Stimulated activated CD4-positive, alpha-beta T cell treated with anti-CD3 and anti-CD28 coated beads, TNF-alpha, amount 100 ng/mL, for 4 hours (primary cell): Measurements from ENCODE around the gene PTPRN2.

Experiments
- DNase-seq, 3 experiments: peaks; one replicate each; pipeline ENCODE4 v3.0.0-alpha.2; 2020; ENCODE audit warnings: low read depth in 3 of 3

The PTPRN2 gene

GRCh38 chr7:157818701-157819454 lies 768.7 kb downstream of the PTPRN2 start:
- no peak for DNase-seq

GRCh38 chr7:157817944-157818700 lies 769.5 kb downstream of the PTPRN2 start:
- DNase-seq, result no peak

GRCh38 chr7:157817433-157817832 lies 770.2 kb downstream of the PTPRN2 start:
- no peak for DNase-seq

GRCh38 chr7:157816526-157817250 lies 770.9 kb downstream of the PTPRN2 start:
- no peak for DNase-seq

GRCh38 chr7:157816086-157816485 lies 771.5 kb downstream of the PTPRN2 start:
- DNase-seq, result no peak

GRCh38 chr7:157815706-157816022 lies 772.0 kb downstream of the PTPRN2 start:
- DNase-seq, result no peak

GRCh38 chr7:157814931-157815705 lies 772.5 kb downstream of the PTPRN2 start:
- no peak for DNase-seq

GRCh38 chr7:157813741-157814661 lies 773.6 kb downstream of the PTPRN2 start:
- DNase-seq, result no peak

- no peak for DNase-seq
Measured at GRCh38 chr7:157813053-157813452, 774.6 kb downstream of the PTPRN2 start.

GRCh38 chr7:157811946-157812345 lies 775.7 kb downstream of the PTPRN2 start:
- DNase-seq, result no peak

- DNase-seq, result no peak
Measured at GRCh38 chr7:157809863-157810851, 777.5 kb downstream of the PTPRN2 start.

- no peak for DNase-seq
Measured at GRCh38 chr7:157809154-157809862, 778.3 kb downstream of the PTPRN2 start.

GRCh38 chr7:157808042-157808441 lies 779.6 kb downstream of the PTPRN2 start:
- no peak for DNase-seq

GRCh38 chr7:157807510-157807909 lies 780.1 kb downstream of the PTPRN2 start:
- DNase-seq, result no peak

- DNase-seq, result no peak
Measured at GRCh38 chr7:157806711-157807110, 780.9 kb downstream of the PTPRN2 start.

- DNase-seq, result no peak
Measured at GRCh38 chr7:157805713-157806112, 781.9 kb downstream of the PTPRN2 start.

- DNase-seq, result no peak
Measured at GRCh38 chr7:157803906-157804305, 783.7 kb downstream of the PTPRN2 start.

- DNase-seq, result no peak
Measured at GRCh38 chr7:157801971-157802675, 785.5 kb downstream of the PTPRN2 start.
